ENCODE measurements around the gene SLC45A2. TPM values are rescaled to one million over a fixed set of nuclear protein-coding genes. Genes with fewer than 3 reads are reported as not detected.
A peak's percentile ranks its signal among the peaks of the same experiment; 100 is the strongest.

The SLC45A2 gene
- total RNA-seq, 1 experiment from 2014 or later, result not detected

- no peak overlapping the region for H2AFZ ChIP-seq (ENCODE audit: low read length)
- no peak overlapping the region for H2BK15ac ChIP-seq (ENCODE audit: low read depth, low read length)
- H2BK120ac ChIP-seq (ENCODE audit: low read depth, low read length, poor library complexity, severe bottlenecking), result no peak overlapping the region
- no peak overlapping the region for H3K4me3 Mint-ChIP-seq
- H3K4me2 ChIP-seq (ENCODE audit: insufficient read depth, insufficient read length, low read length), result no peak overlapping the region
- H3K36me3 Mint-ChIP-seq (ENCODE audit: insufficient read depth in 1 of 3, low read depth in 3 of 3), result peaks cover 0 to 12% (median 6%) of the 10 kb centered on the region in 3 experiments; a peak in 6 of 7 replicates
- DNase-seq, result no peak
- H3K56ac ChIP-seq (ENCODE audit: insufficient read length, low read depth, low read length), result no peak overlapping the region
- H3K27ac Mint-ChIP-seq, result peak overlapping the region in 2 of 3 experiments; percentile 17 to 97; a peak in 5 of 7 replicates
- no peak overlapping the region for H4K91ac ChIP-seq (ENCODE audit: insufficient read length, low read depth, low read length)
- no peak overlapping the region for H2AK5ac ChIP-seq (ENCODE audit: insufficient read length, low read length)
- H3K4me1 Mint-ChIP-seq, result peaks cover 16 to 19% of the 10 kb centered on the region in 2 experiments
- H3K14ac ChIP-seq (ENCODE audit: insufficient read depth, low read length), result no peak overlapping the region
- no peaks in the 10 kb centered on the region for H3K79me1 ChIP-seq (ENCODE audit: insufficient read depth, low read depth, low read length, poor library complexity, severe bottlenecking)
- no peak overlapping the region for H3K18ac ChIP-seq (ENCODE audit: insufficient read length, low read depth, low read length)
- H3K23ac ChIP-seq (ENCODE audit: insufficient read length, low read depth, low read length), result no peak overlapping the region
- no peaks in the 10 kb centered on the region for H3K27me3 ChIP-seq (ENCODE audit: insufficient read depth, low read length)
- no peak overlapping the region for H3K27ac ChIP-seq (ENCODE audit: insufficient read length, low read depth, low read length)
- no peak overlapping the region for H3T11ph ChIP-seq (ENCODE audit: low read length)
- H3K79me2 ChIP-seq (ENCODE audit: insufficient read depth, low read length), result no peaks in the 10 kb centered on the region
- H4K8ac ChIP-seq (replicated peaks; ENCODE audit: insufficient read length, low read depth, low read length), result no peak overlapping the region
- H2BK20ac ChIP-seq (ENCODE audit: low read depth, low read length, poor library complexity, severe bottlenecking), result no peak overlapping the region
- no peak overlapping the region for H4K5ac ChIP-seq (ENCODE audit: insufficient read length, low read depth, low read length)
- H4K20me1 ChIP-seq (ENCODE audit: control insufficient read depth, insufficient read depth, insufficient read length), result no peaks in the 10 kb centered on the region
- no peaks in the 10 kb centered on the region for H3K27me3 Mint-ChIP-seq (ENCODE audit: low read depth)
- H3K9ac ChIP-seq (ENCODE audit: extremely low read depth, insufficient read length, low read length), result no peak overlapping the region
- no peak overlapping the region for H3K4ac ChIP-seq (ENCODE audit: low read depth, low read length)
- no CpG with 5 or more reads among the region's 2 CpGs for WGBS (ENCODE audit: extremely low coverage, insufficient read length, low lambda C conversion rate)
- no peak overlapping the region for H2BK12ac ChIP-seq (ENCODE audit: insufficient read length, low read depth, low read length)
- H3K9me3 Mint-ChIP-seq, result peaks cover 12 to 13% of the 10 kb centered on the region in 2 experiments; a peak in 4 of 5 replicates
- no peak for TF ChIP-seq CTCF (conservative IDR thresholded peaks at IDR 0.05)
- H3K23me2 ChIP-seq (ENCODE audit: insufficient read length, low read depth, low read length, poor library complexity, severe bottlenecking), result no peaks in the 10 kb centered on the region
- H3K4me1 ChIP-seq (ENCODE audit: insufficient read depth, low read length), result no peaks in the 10 kb centered on the region; the same call in 1 of the 2 replicates
- H3K9me3 ChIP-seq (ENCODE audit: control insufficient read depth, low read depth, low read length), result no peaks in the 10 kb centered on the region
- H2BK5ac ChIP-seq (ENCODE audit: insufficient read length, low read length), result no peak overlapping the region
Measured at GRCh38 chr5:33958176-33958575, 26.3 kb downstream of the SLC45A2 start.
